ENCODE results near the gene PRKCA. TPM values are rescaled to one million over a fixed set of nuclear protein-coding genes. Genes with fewer than 3 reads are reported as not detected.
A peak's percentile ranks its signal among the peaks of the same experiment; 100 is the strongest.

Gene PRKCA
- total RNA-seq, 4 donors from 2014 or later: 9.6 to 15.5 (median 11.1) TPM

GRCh38 chr17:66466106-66466820, 163.8 kb downstream of the PRKCA start:
- no peak for TF ChIP-seq POLR2A (IDR thresholded peaks at IDR 0.05)
- no peak for TF ChIP-seq CTCF (IDR thresholded peaks at IDR 0.05)
- peak in 1 of 2 donors; percentile 46 for DNase-seq (ENCODE audit: low spot score in 2 of 2)
- WGBS, 2 donors: 77 to 79% methylated on average over 11 of the region's 11 CpGs
- intact Hi-C loops (cut with DNase I; ENCODE audit: low total_unique reads): no loop called here
- no peak overlapping the region for H3K4me3 ChIP-seq (ENCODE audit: low read depth, poor library complexity, severe bottlenecking)

- H3K4me3 ChIP-seq (ENCODE audit: low read depth, poor library complexity, severe bottlenecking): no peak overlapping the region
- intact Hi-C loops (cut with DNase I; ENCODE audit: low total_unique reads): no loop called here
- 29 to 31% methylated on average over 7 of the region's 7 CpGs for WGBS, 2 donors
- peak in 1 of 2 donors; percentile 43 for DNase-seq (ENCODE audit: low spot score in 2 of 2)
- TF ChIP-seq CTCF (IDR thresholded peaks at IDR 0.05) (no peak), POLR2A (IDR thresholded peaks at IDR 0.05) (no peak)
Measured at GRCh38 chr17:66466840-66467367, 164.5 kb downstream of the PRKCA start.

- TF ChIP-seq POLR2A (IDR thresholded peaks at IDR 0.05) (no peak), CTCF (IDR thresholded peaks at IDR 0.05) (no peak)
- peak in 1 of 2 donors; percentile 58 for DNase-seq (ENCODE audit: low spot score in 2 of 2)
- WGBS, 2 donors: 77 to 79% methylated on average over 6 of the region's 6 CpGs
- intact Hi-C loops (cut with DNase I; ENCODE audit: low total_unique reads): no loop called here
- no peak overlapping the region for H3K4me3 ChIP-seq (ENCODE audit: low read depth, poor library complexity, severe bottlenecking)
Measured at GRCh38 chr17:66467766-66468165, 165.4 kb downstream of the PRKCA start.

- DNase-seq (ENCODE audit: low spot score in 2 of 2): peak; percentile 30 to 60
- TF ChIP-seq POLR2A (IDR thresholded peaks at IDR 0.05) (no peak), CTCF (IDR thresholded peaks at IDR 0.05) (no peak)
- 44 to 47% methylated on average over 5 of the region's 5 CpGs for WGBS, 2 donors
Measured at GRCh38 chr17:66468241-66469087, 166.1 kb downstream of the PRKCA start.

GRCh38 chr17:66469088-66469442, 166.7 kb downstream of the PRKCA start:
- H3K4me3 ChIP-seq (ENCODE audit: low read depth, poor library complexity, severe bottlenecking): no peak overlapping the region
- DNase-seq (ENCODE audit: low spot score in 2 of 2): no peak
- intact Hi-C loops (cut with DNase I; ENCODE audit: low total_unique reads): no loop called here
- TF ChIP-seq CTCF (IDR thresholded peaks at IDR 0.05): no peak
- TF ChIP-seq POLR2A (IDR thresholded peaks at IDR 0.05): no peak
- 32 to 41% methylated on average over 3 of the region's 3 CpGs for WGBS, 2 donors

More at GRCh38 chr17:66468241-66469087, 166.1 kb downstream of the PRKCA start:
- H3K4me3 ChIP-seq (ENCODE audit: low read depth, poor library complexity, severe bottlenecking): no peak overlapping the region
- intact Hi-C loops (cut with DNase I; ENCODE audit: low total_unique reads): no loop called here
